Thyroid gland (tissue), 4 donors: ENCODE measurements around the gene ADGRF5. TPM values are rescaled to one million over a fixed set of nuclear protein-coding genes. Genes with fewer than 3 reads are reported as not detected.
A peak's percentile ranks its signal among the peaks of the same experiment; 100 is the strongest.

Source experiments
- DNase-seq, 2 donors: peaks; one replicate each; pipeline ENCODE4 v3.0.0-alpha.2; 2019
- H3K27ac ChIP-seq, 3 donors: fragments of 200-600 bp; sonication (generic); 1 replicate in 2 of 3; 2 replicates in 1 of 3; pipeline ENCODE4 v1.5.1; 2016 to 2019; ENCODE audit warnings: mild to moderate bottlenecking in 1 of 3, moderate library complexity in 1 of 3
- H3K27me3 ChIP-seq: fragments of 200-600 bp; sonication (generic); one replicate; pipeline ENCODE4 v1.5.1; 2019
- H3K36me3 ChIP-seq, 2 donors: fragments of 200-600 bp; sonication (generic); one replicate each; pipeline ENCODE4 v1.5.1; 2016 to 2019
- H3K4me1 ChIP-seq, 2 donors: fragments of 200-600 bp; sonication (generic); one replicate each; pipeline ENCODE4 v1.5.1; 2017 to 2019
- H3K4me3 ChIP-seq, 3 donors: fragments of 200-600 bp; sonication (generic); replicated peaks in 1 of 3; 1 replicate in 2 of 3; 2 replicates in 1 of 3; pipeline ENCODE4 v1.5.1; 2016; ENCODE audit warnings: mild to moderate bottlenecking in 1 of 3
- H3K9me3 ChIP-seq: fragments of 200-600 bp; sonication (generic); one replicate; pipeline ENCODE4 v1.5.1; 2017
- POLR2A ChIP-seq, 2 donors: fragments of 450-650 bp; IDR thresholded peaks; one replicate each; pipeline ENCODE4 v1.6.1; 2017; ENCODE audit warnings: antibody characterized with exemption in 2 of 2, mild to moderate bottlenecking in 2 of 2, moderate library complexity in 1 of 2
- WGBS, 2 donors: methylation state at CpG; one replicate each; pipeline ENCODE4 v1.1.5; 2017; 5-methylcytosine and 5-hydroxymethylcytosine counted together
- intact Hi-C: fragments of 100-400 bp; cut with DNase I; formaldehyde crosslinking; loops from one replicate; pipeline ENCODE4 v1.15.1; 2023
- total RNA-seq, 4 donors: library from RNA; depleted of rRNA; stranded (reverse); fragments of >200 nt; gene quantifications; one replicate each; pipeline ENCODE4 v1.2.3, GENCODE V29; 2016
- TF ChIP-seq, protein P1 (sequence below), 6 experiments: fragments of 200-600 bp in 3 of 6; fragments of 450-650 bp in 3 of 6; sonication (generic) in 3 of 6; IDR thresholded peaks; one replicate each; pipeline ENCODE4 v1.5.1; 2016 to 2019; ENCODE audit warnings: antibody characterized with exemption in 6 of 6, mild to moderate bottlenecking in 2 of 6, inconsistent platforms in 1 of 6, moderate library complexity in 1 of 6

The ADGRF5 gene
- total RNA-seq, 4 donors from 2014 or later, result 33.2 to 85.3 (median 51.2) TPM

DNA sequence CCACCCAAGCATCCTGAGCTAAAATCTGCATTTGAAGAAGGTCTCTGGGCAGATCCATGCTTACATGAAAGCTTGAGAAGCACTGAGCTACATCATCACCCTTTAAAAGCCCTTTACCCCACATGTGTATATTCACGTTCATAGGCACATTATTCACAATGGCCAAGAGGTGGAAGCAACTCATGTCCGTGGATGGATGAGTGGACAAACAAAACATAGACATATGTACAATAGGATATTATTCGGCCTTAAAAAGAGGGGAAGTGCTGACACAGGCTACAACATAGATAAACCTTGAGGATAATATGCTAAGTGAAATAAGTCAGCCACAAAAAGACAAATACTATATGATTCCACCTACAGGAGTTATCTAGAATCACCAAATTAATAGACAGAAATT is 17.6 kb downstream of the ADGRF5 start:
- no peaks in the 10 kb centered on the region for H3K36me3 ChIP-seq
- WGBS, 2 donors, result 79 to 89% methylated on average over 3 of the region's 3 CpGs
- H3K9me3 ChIP-seq, result no peaks in the 10 kb centered on the region
- H3K27me3 ChIP-seq, result no peaks in the 10 kb centered on the region
- TF ChIP-seq, protein P1, sequence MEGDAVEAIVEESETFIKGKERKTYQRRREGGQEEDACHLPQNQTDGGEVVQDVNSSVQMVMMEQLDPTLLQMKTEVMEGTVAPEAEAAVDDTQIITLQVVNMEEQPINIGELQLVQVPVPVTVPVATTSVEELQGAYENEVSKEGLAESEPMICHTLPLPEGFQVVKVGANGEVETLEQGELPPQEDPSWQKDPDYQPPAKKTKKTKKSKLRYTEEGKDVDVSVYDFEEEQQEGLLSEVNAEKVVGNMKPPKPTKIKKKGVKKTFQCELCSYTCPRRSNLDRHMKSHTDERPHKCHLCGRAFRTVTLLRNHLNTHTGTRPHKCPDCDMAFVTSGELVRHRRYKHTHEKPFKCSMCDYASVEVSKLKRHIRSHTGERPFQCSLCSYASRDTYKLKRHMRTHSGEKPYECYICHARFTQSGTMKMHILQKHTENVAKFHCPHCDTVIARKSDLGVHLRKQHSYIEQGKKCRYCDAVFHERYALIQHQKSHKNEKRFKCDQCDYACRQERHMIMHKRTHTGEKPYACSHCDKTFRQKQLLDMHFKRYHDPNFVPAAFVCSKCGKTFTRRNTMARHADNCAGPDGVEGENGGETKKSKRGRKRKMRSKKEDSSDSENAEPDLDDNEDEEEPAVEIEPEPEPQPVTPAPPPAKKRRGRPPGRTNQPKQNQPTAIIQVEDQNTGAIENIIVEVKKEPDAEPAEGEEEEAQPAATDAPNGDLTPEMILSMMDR (IDR thresholded peaks at IDR 0.05), result no peak
- TF ChIP-seq POLR2A (IDR thresholded peaks at IDR 0.05), result no peak
- no peak for DNase-seq
- H3K27ac ChIP-seq, result no peak overlapping the region
- intact Hi-C loops, result no loop called here
- H3K4me1 ChIP-seq, result peaks cover 26 to 37% of the 10 kb centered on the region in 2 donors
- H3K4me3 ChIP-seq, result no peak overlapping the region

DNA sequence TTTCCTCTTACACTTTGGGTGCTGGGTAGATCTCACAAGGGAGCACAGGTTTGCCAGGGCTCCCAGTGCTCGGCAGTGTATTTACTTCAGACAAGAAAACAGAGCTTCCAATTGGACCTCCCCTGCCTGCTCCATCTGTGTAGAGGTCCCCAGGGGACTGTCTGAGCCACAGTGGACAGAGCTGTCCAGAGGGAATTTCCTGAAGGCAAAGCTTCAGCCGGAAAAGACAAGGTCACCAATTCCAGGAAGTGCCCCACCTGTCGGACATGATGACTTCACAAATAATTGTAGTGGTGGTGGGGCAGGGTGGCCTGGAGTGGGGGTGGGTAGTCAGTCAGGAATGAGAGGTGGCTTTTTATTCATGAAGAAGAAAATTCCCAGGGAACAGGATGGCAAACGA is 18.6 kb downstream of the ADGRF5 start:
- H3K27ac ChIP-seq, result peak overlapping the region in 1 of 3 donors; percentile 16
- peaks cover 33 to 47% of the 10 kb centered on the region in 2 donors for H3K4me1 ChIP-seq

DNA sequence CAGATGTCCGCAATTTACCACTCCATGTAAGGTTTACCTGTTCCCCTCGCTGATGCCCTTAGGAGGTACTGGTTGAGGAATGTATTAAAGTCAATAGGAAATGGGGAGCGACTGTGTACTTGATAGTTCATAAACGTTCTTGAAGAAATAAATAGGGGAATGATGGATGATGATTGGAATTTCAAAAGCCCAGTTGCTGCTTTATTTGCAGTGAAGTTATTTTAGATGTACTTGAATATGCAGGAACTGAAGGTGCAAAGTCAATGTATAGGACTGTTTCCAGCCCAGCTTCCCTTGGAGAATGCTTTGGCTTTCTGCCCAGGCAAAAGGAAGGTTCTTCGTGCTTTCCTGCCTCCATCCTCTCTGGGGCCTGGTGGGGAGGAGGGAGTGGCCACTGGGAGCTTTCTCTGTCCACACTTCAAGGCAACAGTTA is 19.8 kb downstream of the ADGRF5 start:
- TF ChIP-seq, protein P1 (IDR thresholded peaks at IDR 0.05), result no peak
- no peak for TF ChIP-seq POLR2A (IDR thresholded peaks at IDR 0.05)
- 27 to 30% methylated on average over 5 of the region's 5 CpGs for WGBS, 2 donors
- Histone ChIP-seq H3K9me3 (no peaks in the 10 kb centered on the region), H3K4me3 (no peak overlapping the region), H3K27me3 (no peaks in the 10 kb centered on the region), H3K4me1 (peaks cover 33 to 51% of the 10 kb centered on the region in 2 donors), H3K36me3 (no peaks in the 10 kb centered on the region), H3K27ac (peak overlapping the region; percentile 12 to 59 (median 18))
- DNase-seq, result peak; percentile 40 to 45
- intact Hi-C loops, result no loop called here

More for the DNA sequence above, 18.6 kb downstream of the ADGRF5 start:
- 51 to 72% methylated on average over 4 of the region's 4 CpGs for WGBS, 2 donors
- Histone ChIP-seq H3K27me3 (no peaks in the 10 kb centered on the region), H3K9me3 (no peaks in the 10 kb centered on the region), H3K36me3 (no peaks in the 10 kb centered on the region), H3K4me3 (no peak overlapping the region)
- intact Hi-C loops, result no loop called here
- TF ChIP-seq POLR2A (IDR thresholded peaks at IDR 0.05), result no peak
- TF ChIP-seq, protein P1 (IDR thresholded peaks at IDR 0.05), result no peak
- peak in 1 of 2 donors; percentile 10 for DNase-seq

DNA sequence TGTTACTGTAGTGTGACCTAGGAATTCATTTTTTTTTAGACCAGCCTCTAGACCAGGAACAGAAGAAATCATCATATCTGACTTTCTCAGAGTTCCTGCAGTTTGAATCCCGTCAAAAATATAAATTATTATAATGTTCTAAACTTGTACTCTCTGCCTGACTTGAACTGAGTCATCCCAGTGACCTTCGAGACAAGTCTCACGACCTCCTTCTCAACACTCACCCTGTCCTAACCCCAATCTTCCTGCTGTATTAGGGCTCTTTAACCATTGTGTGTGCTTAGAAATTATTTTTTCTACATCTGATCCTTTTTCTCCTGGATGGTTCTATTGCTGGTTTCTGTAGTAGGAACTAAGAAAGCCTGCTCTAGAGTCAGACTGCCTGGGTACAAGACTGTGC is 21.5 kb downstream of the ADGRF5 start:
- Histone ChIP-seq H3K9me3 (no peaks in the 10 kb centered on the region), H3K36me3 (no peaks in the 10 kb centered on the region), H3K27ac (peak overlapping the region in 1 of 3 donors; percentile 43), H3K27me3 (no peaks in the 10 kb centered on the region), H3K4me3 (no peak overlapping the region), H3K4me1 (peaks cover 33 to 51% of the 10 kb centered on the region in 2 donors)
- 49 to 54% methylated on average over 3 of the region's 3 CpGs for WGBS, 2 donors
- no peak for DNase-seq
- no peak for TF ChIP-seq POLR2A (IDR thresholded peaks at IDR 0.05)
- TF ChIP-seq, protein P1 (IDR thresholded peaks at IDR 0.05), result no peak
- intact Hi-C loops, result no loop called here

DNA sequence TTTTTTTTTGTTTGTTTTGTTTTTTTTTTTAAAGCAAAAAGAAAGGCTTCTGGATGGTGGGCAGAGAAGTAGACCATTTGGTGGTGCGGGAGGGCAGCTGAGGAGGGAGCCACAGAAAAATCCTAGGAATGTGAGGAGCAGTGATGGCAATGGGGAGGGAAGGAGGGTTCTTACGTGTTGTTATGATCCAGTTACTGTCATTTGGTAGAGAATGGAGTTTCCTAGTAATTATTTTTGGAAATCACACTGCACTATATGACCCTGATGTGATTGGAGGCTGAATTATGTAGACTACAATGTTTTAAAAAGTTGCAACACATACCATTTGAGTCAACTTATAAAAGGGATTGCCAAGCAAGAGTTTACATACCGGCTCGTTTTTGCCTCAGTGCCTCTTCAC is 22.1 kb downstream of the ADGRF5 start:
- peak overlapping the region in 2 of 3 donors; percentile 40 to 43 for H3K27ac ChIP-seq
- no peak for DNase-seq
- H3K9me3 ChIP-seq, result no peaks in the 10 kb centered on the region
- no peak for TF ChIP-seq POLR2A (IDR thresholded peaks at IDR 0.05)
- intact Hi-C loops, result no loop called here
- no peaks in the 10 kb centered on the region for H3K27me3 ChIP-seq
- no peaks in the 10 kb centered on the region for H3K36me3 ChIP-seq
- 56 to 75% methylated on average over 4 of the region's 4 CpGs for WGBS, 2 donors
- peaks cover 33 to 51% of the 10 kb centered on the region in 2 donors for H3K4me1 ChIP-seq
- H3K4me3 ChIP-seq, result no peak overlapping the region
